Bone marrow (tissue), 2 donors: ENCODE data around the gene SLC38A1.
"Not testable (repeated sequence)": the region's sequence is repeated elsewhere in the genome, so short reads cannot be mapped to it uniquely, and the experiment has no call there.

ENCODE experiments used
- DNase-seq, 2 donors: peaks; one replicate each; lab custom pipeline; 2025; lab: John Stamatoyannopoulos, UW

The SLC38A1 gene

DNA sequence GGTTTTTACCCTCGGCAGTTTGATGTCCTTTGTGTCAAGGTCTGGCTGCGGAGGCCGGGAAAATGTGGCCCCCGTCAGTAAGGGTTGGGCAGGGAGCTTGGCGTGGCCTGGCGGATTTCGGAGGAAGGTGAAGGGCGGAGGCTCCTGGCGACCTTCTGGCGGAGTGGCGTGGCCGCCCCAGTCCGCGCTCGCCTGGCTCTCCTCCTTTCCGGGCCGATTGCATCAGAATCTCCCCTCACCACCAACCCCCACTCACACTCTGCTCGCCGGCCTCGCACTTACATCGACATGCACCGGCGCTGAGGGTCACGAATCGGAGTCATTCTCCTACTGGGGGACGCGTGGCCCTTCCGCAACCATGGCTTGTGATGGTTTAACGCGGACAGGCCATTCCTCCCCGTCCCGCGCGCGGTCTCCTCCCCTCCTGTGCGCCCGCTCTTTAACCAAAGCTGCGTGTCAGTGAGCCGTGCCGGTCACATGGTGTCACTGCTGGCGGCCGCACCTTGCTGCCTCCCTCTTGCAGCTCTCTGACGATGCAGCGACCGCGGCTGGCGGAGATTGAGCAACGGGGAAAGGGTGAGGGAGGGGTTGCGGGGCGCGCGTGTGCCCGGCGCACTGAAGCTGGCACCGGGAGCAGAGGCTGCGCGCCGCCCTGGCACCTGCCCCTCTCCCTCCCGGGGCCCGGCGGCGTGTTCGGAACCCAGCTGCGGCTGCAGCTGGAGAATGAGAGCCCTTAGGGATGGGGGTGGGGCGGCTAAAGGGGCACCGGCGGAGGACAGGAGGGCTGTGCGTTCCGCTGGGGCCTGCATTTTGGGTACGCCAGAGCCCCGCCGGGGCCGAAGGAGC, at the start of gene SLC38A1:
Gene SLC38A1, minus strand, starts transcription at position 461 of the 846 bp plus-strand sequence. CDS start 29,243 bp downstream, outside the sequence.
- DNase-seq = peak; percentile 69 to 70

- DNase-seq = no peak
Observed at GRCh38 chr12:46318037-46318436, 49.2 kb upstream of the SLC38A1 start.

DNA sequence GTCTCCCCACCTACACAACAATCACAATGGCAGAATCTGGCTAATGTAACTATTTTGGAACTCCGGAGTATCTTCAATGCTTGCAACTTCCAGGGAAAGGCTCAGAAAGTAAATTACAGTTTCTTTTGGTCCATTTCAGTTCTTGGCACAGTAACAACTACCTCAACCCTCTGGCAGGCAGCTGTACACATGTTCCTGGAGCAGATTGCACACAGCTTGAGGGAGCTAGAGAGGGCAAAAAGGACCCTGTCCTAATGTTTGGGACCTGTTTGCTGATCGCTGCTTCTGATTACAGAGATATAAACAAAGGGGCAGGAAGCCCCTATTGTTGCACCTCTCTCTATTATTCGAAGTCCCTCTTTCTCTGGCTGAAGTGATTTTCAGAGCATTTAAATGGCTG, 35.2 kb upstream of the SLC38A1 start:
- DNase-seq = no peak

GRCh38 chr12:46303039-46303666, 34.3 kb upstream of the SLC38A1 start:
- no peak for DNase-seq

GRCh38 chr12:46300910-46301309, 32.1 kb upstream of the SLC38A1 start:
- peak in 1 of 2 donors; percentile 83 for DNase-seq

- no peak for DNase-seq
Observed at GRCh38 chr12:46299851-46300250, 31.0 kb upstream of the SLC38A1 start.

DNA sequence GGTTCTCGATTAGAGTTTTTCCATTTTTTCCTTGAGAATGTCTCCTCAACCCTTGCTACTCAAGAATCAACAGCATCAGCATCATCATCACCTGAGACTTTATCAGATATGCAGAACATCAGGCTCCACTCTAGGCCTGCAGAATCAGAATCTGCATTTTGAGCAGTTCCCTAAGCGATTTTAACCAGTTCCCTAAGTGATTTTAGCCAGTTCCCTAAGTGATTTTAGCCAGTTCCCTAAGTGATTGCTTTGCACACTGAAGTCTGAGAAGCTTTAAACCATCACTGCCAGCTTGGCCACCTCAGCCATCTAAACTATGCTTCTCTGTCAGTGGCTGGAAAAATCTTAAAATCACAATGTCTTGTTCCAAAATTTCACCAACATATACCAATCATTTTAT, 29.4 kb upstream of the SLC38A1 start:
- no peak for DNase-seq

- DNase-seq = no peak
Observed at GRCh38 chr12:46296822-46297221, 28.0 kb upstream of the SLC38A1 start.

DNA sequence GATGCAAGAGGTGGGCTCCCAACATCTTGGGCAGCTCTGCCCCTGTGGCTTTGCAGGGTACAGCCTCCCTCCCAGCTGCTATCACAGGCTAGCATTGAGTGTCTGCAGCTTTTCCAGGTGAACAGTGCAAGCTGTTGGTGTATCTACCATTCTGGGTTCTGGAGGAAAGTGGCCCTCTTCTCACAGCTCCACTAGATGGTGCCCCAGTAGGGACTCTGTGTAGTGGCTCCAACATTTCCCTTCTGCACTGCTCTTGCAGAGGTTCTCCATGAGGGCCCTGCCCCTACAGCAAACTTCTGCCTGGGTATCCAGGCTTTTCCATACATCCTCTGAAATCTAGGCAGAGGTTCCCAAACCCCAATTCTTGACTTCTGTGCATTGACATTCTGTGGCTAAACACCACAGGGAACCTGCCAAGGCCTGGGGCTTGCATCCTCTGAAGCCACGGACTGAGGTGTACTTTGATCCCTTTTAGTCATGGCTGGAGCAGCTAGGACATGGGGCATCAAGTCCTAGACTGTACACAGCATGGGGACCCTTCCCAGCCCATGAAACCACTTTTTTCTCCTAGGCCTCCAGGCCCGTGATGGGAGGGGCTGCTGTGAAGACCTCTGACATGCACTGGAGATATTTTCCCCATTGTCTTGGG, 24.0 kb upstream of the SLC38A1 start:
- DNase-seq = no peak

GRCh38 chr12:46291953-46292352, 23.1 kb upstream of the SLC38A1 start:
- not testable (repeated sequence) for DNase-seq

DNA sequence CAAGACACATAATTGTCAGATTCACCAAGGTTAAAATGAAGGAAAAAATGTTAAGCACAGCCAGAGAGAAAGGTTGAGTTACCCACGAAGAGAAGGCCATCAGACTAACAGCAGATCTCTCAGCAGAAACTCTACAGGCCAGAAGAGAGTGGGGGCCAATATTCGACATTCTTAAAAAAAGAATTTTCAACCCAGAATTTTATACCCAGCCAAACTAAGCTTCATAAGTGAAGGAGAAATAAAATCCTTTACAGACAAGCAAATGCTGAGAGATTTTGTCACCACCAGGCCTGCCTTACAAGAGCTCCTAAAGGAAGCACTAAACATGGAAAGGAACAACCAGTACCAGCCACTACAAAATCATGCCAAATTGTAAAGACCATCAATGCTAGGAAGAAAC, 16.3 kb upstream of the SLC38A1 start:
- not testable (repeated sequence) for DNase-seq

DNA sequence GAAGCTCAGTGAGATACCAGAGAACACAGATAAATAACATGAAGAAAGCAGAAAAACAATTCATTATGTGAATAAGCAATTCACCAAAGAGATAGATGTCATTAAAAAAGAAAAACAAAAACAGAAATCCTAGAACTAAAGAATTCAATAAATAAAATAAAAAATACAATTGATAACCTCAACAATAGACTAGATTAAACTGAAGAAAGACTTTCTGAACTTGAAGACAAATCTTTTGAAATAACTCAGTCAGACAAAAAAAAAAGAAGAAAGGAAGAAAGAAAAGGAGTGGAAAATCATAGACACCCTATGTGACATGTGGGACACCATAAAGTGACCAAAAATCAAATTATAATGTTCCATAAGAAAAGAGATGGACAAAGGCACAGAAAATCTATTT, 14.0 kb upstream of the SLC38A1 start:
- no peak for DNase-seq

GRCh38 chr12:46276756-46277155, 7.9 kb upstream of the SLC38A1 start:
- DNase-seq = no peak

DNA sequence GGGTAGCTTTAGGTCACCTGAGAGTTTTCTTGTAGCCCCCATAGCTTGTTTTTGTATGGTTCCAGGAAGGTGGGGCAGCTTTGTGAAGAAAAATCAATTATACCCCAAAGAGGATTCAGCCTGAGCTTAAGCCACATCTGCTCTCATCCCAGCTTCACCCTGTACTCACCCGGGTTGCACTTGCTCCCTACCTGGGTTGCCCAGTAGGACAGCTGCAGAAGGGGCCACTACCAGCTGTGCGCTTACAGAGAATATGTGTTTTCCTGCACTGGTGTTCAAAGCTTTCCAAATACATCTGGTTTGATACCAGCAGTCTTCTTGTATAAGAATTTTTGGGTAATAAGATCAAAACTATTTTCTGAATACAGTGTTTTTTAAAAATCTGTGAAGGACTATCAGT, 3.0 kb upstream of the SLC38A1 start:
- DNase-seq = no peak

- no peak for DNase-seq
Observed at GRCh38 chr12:46269429-46270241, 792 bp upstream of the SLC38A1 start.

DNA sequence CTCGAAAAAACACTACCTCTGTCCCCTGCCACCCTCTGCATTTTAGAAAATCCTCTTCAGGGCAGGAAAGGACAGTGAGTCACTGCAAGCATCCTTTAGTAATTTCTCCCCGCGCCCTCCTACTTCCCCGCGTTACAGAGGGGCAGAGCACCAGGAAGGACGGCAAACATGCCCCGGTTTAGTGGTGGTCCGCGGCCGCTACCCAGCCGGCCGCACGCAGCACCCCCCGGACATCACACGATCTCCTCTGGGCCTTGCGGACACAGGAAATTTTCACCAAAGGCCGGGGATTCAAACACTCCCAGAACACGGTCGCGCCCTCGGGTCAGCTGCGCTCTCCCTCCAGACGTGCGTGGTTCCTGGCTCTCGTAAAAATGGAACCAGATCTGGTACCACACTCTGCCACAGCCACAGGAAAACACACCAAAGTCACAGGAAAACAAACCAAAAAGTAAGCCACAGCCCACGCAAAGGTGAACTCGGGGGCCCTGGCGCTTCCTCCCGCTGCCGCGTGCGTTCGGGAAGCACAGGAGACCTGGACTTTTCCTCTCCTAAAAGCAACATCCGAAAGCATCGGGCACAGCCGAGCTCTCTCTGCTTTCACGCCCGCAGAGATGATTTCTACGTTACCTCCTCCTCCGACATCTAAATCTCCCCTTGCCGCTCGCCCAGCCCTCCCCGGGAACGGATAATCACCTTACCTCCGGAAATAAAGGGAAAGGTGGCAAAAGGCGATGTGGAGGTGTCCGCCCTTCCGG, 839 bp downstream of the SLC38A1 start:
- DNase-seq = peak; percentile 52

- peak in 1 of 2 donors; percentile 55 for DNase-seq
Observed at GRCh38 chr12:46267575-46267824, 1.3 kb downstream of the SLC38A1 start.

GRCh38 chr12:46266869-46267574, 1.8 kb downstream of the SLC38A1 start:
- DNase-seq = peak in 1 of 2 donors; percentile 55

- peak in 1 of 2 donors; percentile 35 for DNase-seq
Observed at GRCh38 chr12:46266382-46266791, 2.5 kb downstream of the SLC38A1 start.

DNA sequence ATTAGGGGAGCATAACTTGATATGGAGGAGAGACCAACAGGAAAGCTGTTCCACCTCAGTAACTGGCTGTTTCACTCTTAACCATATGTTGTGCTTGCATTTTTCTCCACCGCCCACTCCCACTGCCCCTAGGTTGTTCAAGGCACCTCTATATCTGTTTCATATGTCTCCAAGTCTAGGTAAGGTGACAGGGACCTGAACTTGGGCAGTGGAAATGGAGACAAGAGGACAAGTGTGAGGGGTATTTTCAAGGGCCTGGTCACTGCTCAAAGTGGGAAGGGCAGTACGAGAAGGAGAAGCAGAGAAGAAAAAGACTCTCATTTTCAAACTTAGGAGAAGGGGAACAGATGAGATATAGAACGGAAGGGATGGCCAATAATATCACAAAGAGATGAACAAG, 3.1 kb downstream of the SLC38A1 start:
- DNase-seq = no peak

DNA sequence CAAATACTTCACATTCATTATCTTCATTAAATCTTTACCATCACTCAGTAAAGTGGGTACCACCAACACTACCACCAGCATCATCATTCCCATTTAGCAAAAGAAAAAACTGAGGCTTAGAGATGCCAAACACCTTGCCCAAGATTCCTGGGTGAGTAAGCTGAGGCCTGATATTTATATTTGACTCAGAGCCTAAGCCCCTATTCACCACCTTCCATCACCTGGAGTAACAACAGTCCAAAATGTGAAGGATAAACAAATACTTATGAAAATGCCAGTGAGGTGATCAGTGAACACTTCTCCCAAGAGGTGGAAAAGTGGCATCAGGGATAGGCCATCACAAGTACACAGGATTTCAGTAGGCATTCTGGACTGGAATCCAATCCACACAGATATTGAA, 3.7 kb downstream of the SLC38A1 start:
- no peak for DNase-seq
